Neural cell (in vitro differentiated cells): ENCODE measurements around the gene PLAC9. TPM values are rescaled to one million over a fixed set of nuclear protein-coding genes. Genes with fewer than 3 reads are reported as not detected.

Experiments used
- H2AFZ ChIP-seq: fragments of 200-600, 300-800 bp; sonication (generic), shearing (Covaris generic); 2 replicates; pipeline ENCODE4 v1.6.0; 2014; ENCODE audit warnings: low read depth, mild to moderate bottlenecking, antibody characterized with exemption, low read length, moderate library complexity
- H3F3A ChIP-seq: fragments of 200-600 bp; shearing (Covaris generic); 2 replicates; pipeline ENCODE4 v1.6.1; 2016; ENCODE audit warnings: mild to moderate bottlenecking, moderate library complexity, mixed read lengths, antibody characterized with exemption, low read length; ENCODE audit not compliant: insufficient read depth, poor library complexity, severe bottlenecking
- H3K27ac ChIP-seq: fragments of 200-600, 300-800 bp; sonication (generic), shearing (Covaris generic); 2 replicates; pipeline ENCODE4 v1.5.1; 2014; ENCODE audit warnings: mild to moderate bottlenecking, low read length, moderate library complexity
- H3K27me3 ChIP-seq: fragments of 300-800, 200-600 bp; sonication (generic), shearing (Covaris generic); 2 replicates; pipeline ENCODE4 v1.6.0; 2014; ENCODE audit warnings: mild to moderate bottlenecking, low read depth, low read length, moderate library complexity; ENCODE audit not compliant: insufficient read depth
- H3K36me3 ChIP-seq: fragments of 300-800, 200-600 bp; sonication (generic), shearing (Covaris generic); 2 replicates; pipeline ENCODE4 v1.5.1; 2014; ENCODE audit warnings: mild to moderate bottlenecking, antibody characterized with exemption, low read length, moderate library complexity; ENCODE audit not compliant: insufficient read depth
- H3K4me2 ChIP-seq: fragments of 300-800, 200-600 bp; sonication (generic), shearing (Covaris generic); 2 replicates; pipeline ENCODE4 v1.6.0; 2014; ENCODE audit warnings: mild to moderate bottlenecking, low read length
- H3K4me3 ChIP-seq: fragments of 300-800, 200-600 bp; sonication (generic), shearing (Covaris generic); 2 replicates; pipeline ENCODE4 v1.5.1; 2014; ENCODE audit warnings: mild to moderate bottlenecking, low read length, moderate library complexity
- H3K79me2 ChIP-seq: fragments of 200-600 bp; shearing (Covaris generic); replicated peaks from 2 replicates; pipeline ENCODE4 v1.6.0; 2014; ENCODE audit warnings: mild to moderate bottlenecking, low read length, moderate library complexity; ENCODE audit not compliant: insufficient read depth
- H3K9ac ChIP-seq: fragments of 300-800, 200-600 bp; sonication (generic), shearing (Covaris generic); 2 replicates; pipeline ENCODE4 v1.6.1; 2016; ENCODE audit warnings: mild to moderate bottlenecking, low read length, mixed read lengths
- H3K9me2 ChIP-seq: fragments of 200-600 bp; shearing (Covaris generic); 2 replicates; pipeline ENCODE4 v1.6.1; 2016; ENCODE audit warnings: mild to moderate bottlenecking, low read length, mixed read lengths; ENCODE audit not compliant: insufficient read depth
- H3K9me3 ChIP-seq: fragments of 200-600, 300-800 bp; sonication (generic), shearing (Covaris generic); 2 replicates; pipeline ENCODE4 v1.6.1; 2016; ENCODE audit warnings: mild to moderate bottlenecking, mixed run types, low read length, moderate library complexity, mixed read lengths
- H4K20me1 ChIP-seq: fragments of 200-600 bp; shearing (Covaris generic); 2 replicates; pipeline ENCODE4 v1.6.1; 2016; ENCODE audit warnings: mild to moderate bottlenecking, mixed run types; ENCODE audit not compliant: insufficient read depth
- CTCF ChIP-seq: fragments of 450-650 bp; IDR thresholded peaks from 2 replicates; pipeline ENCODE4 v1.5.1; 2014; ENCODE audit warnings: antibody characterized with exemption, mild to moderate bottlenecking, moderate library complexity; ENCODE audit not compliant: poor library complexity, severe bottlenecking
- EP300 ChIP-seq: fragments of 450-650 bp; conservative IDR thresholded peaks from 2 replicates; pipeline ENCODE4 v1.6.1; 2014; ENCODE audit warnings: antibody characterized with exemption, mild to moderate bottlenecking, moderate library complexity; ENCODE audit not compliant: poor library complexity, severe bottlenecking
- EZH2 ChIP-seq: fragments of 200-600, 300-800 bp; shearing (Covaris generic), sonication (generic); IDR thresholded peaks from 2 replicates; pipeline ENCODE4 v1.6.1; 2014; ENCODE audit warnings: antibody characterized with exemption, low read length, borderline replicate concordance, mild to moderate bottlenecking; ENCODE audit not compliant: insufficient read depth, poor library complexity, severe bottlenecking
- MXI1 ChIP-seq: fragments of 450-650 bp; conservative IDR thresholded peaks from 2 replicates; pipeline ENCODE4 v1.6.1; 2014; ENCODE audit warnings: antibody characterized with exemption, mild to moderate bottlenecking; ENCODE audit not compliant: poor library complexity, severe bottlenecking
- POLR2AphosphoS5 ChIP-seq: IDR thresholded peaks from 2 replicates; pipeline ENCODE4 v1.6.1; 2012
- RAD21 ChIP-seq: fragments of 450-650 bp; conservative IDR thresholded peaks from 2 replicates; pipeline ENCODE4 v1.6.1; 2014; ENCODE audit warnings: antibody characterized with exemption, mild to moderate bottlenecking, moderate library complexity
- REST ChIP-seq: IDR thresholded peaks from 2 replicates; pipeline ENCODE4 v1.6.1; 2012; ENCODE audit warnings: borderline replicate concordance
- SMC3 ChIP-seq: fragments of 450-650 bp; conservative IDR thresholded peaks from 2 replicates; pipeline ENCODE4 v1.6.1; 2014; ENCODE audit warnings: antibody characterized with exemption, mild to moderate bottlenecking, moderate library complexity; ENCODE audit not compliant: poor library complexity
- TAF1 ChIP-seq: IDR thresholded peaks from 2 replicates; pipeline ENCODE4 v1.6.1; 2012; ENCODE audit warnings: low read depth
- polyA plus RNA-seq: library from polyadenylated mRNA; depleted of rRNA; stranded (reverse); fragments of >200 nt; gene quantifications from 2 replicates; pipeline ENCODE4 v1.2.3, GENCODE V29; 2014

The PLAC9 gene
- polyA plus RNA-seq, 1 donor from 2014 or later = not detected

- Histone ChIP-seq H3K36me3 (no peaks in the 10 kb centered on the region), H3K9ac (no peak overlapping the region), H3K9me2 (no peaks in the 10 kb centered on the region), H3K79me2 (no peaks in the 10 kb centered on the region), H3K27me3 (peaks cover 9% of the 10 kb centered on the region), H3K9me3 (no peaks in the 10 kb centered on the region), H2AFZ (no peak overlapping the region), H4K20me1 (no peaks in the 10 kb centered on the region), H3K4me2 (no peak overlapping the region), H3K4me3 (no peak overlapping the region), H3K27ac (no peak overlapping the region), H3F3A (no peaks in the 10 kb centered on the region)
- no peak for TF ChIP-seq TAF1
- TF ChIP-seq SMC3 = no peak
- no peak for TF ChIP-seq POLR2AphosphoS5
- TF ChIP-seq RAD21 = no peak
- TF ChIP-seq EP300 = no peak
- no peak for TF ChIP-seq EZH2
- TF ChIP-seq CTCF = no peak
- TF ChIP-seq MXI1 = no peak
- no peak for TF ChIP-seq REST
Observed at GRCh38 chr10:80126876-80127275, 5.7 kb upstream of the PLAC9 start.

- no peak overlapping the region for H3K4me2 ChIP-seq
- H3K27ac ChIP-seq = no peak overlapping the region
- H3K9me2 ChIP-seq = no peaks in the 10 kb centered on the region
- H4K20me1 ChIP-seq = no peaks in the 10 kb centered on the region
- no peak overlapping the region for H3K9ac ChIP-seq
- TF ChIP-seq RAD21 (no peak), EZH2 (no peak), TAF1 (no peak), REST (no peak), SMC3 (no peak), POLR2AphosphoS5 (no peak), EP300 (no peak), CTCF (no peak), MXI1 (no peak)
- no peak overlapping the region for H2AFZ ChIP-seq
- H3K36me3 ChIP-seq = no peaks in the 10 kb centered on the region
- no peaks in the 10 kb centered on the region for H3K9me3 ChIP-seq
- H3K4me3 ChIP-seq = no peak overlapping the region
- H3K27me3 ChIP-seq = peaks cover 29% of the 10 kb centered on the region
- H3K79me2 ChIP-seq = no peaks in the 10 kb centered on the region
- H3F3A ChIP-seq = no peaks in the 10 kb centered on the region
Observed at GRCh38 chr10:80131499-80131901, 1.0 kb upstream of the PLAC9 start.
